ENCODE results near the gene GALNT10.

DNA sequence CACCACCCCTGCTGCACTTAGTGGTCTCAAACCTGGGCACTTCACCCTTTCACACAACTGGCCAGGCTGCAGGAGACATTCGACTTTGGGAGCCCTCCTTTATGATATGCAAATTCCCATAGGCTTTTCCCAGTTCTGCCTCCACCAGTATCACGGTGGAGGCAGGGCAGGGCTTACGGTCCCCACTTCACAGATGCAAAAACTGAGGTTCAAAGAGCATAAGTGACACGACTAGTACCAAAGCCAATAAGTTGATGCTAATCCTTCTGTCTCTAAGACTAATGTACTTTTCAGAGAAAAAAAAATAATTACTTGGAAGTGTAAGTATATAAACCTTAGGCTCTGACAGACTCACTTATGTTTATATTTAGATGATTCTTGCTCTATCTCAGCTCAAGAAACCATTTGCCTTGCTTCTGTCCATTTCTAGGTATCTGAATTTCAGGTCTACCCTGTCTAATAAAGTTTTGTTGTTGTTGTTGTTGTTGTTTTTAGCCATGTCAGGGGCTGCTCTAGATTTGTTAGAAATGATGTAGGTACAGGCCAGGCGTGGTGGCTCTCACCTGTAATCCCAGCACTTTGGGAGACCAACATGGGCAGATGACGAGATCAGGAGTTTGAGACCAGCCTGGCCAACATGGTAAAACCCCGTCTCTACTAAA lies 10.7 kb downstream of the GALNT10 start:
- TF ChIP-seq, protein P1, sequence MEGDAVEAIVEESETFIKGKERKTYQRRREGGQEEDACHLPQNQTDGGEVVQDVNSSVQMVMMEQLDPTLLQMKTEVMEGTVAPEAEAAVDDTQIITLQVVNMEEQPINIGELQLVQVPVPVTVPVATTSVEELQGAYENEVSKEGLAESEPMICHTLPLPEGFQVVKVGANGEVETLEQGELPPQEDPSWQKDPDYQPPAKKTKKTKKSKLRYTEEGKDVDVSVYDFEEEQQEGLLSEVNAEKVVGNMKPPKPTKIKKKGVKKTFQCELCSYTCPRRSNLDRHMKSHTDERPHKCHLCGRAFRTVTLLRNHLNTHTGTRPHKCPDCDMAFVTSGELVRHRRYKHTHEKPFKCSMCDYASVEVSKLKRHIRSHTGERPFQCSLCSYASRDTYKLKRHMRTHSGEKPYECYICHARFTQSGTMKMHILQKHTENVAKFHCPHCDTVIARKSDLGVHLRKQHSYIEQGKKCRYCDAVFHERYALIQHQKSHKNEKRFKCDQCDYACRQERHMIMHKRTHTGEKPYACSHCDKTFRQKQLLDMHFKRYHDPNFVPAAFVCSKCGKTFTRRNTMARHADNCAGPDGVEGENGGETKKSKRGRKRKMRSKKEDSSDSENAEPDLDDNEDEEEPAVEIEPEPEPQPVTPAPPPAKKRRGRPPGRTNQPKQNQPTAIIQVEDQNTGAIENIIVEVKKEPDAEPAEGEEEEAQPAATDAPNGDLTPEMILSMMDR (IDR thresholded peaks at IDR 0.05; ENCODE audit: poor library complexity): no peak
- TF ChIP-seq EZH2 (IDR thresholded peaks at IDR 0.05; ENCODE audit: borderline replicate concordance) (no peak), EZH2phosphoT487 (IDR thresholded peaks at IDR 0.05; ENCODE audit: low read depth, severe bottlenecking, unreplicated experiment) (no peak)
